ENCODE data around the gene RLN3. TPM values are rescaled to one million over a fixed set of nuclear protein-coding genes. Genes with fewer than 3 reads are reported as not detected.
"Not testable (repeated sequence)": the region's sequence is repeated elsewhere in the genome, so short reads cannot be mapped to it uniquely, and the experiment has no call there.

Gene RLN3
- total RNA-seq, 1 donor from 2014 or later, result not detected

DNA sequence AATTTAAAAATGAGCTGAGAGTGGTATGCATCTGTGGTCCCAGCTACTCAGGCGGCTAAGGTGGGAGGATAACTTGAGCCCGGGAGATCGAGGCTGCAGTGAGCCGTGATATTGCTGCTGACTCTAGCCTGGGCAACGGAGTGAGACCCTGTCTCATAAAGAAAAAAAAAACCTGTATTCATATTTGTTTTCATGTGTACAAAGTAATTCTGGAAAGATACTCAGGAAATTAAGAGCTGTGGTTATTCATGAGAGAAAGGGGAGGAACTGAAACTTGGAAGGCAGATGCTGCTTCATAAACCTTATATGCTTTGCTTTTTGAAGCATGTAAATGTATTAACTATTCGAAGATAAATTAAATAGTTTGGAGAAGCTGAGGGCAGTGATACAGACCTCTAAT, 8.8 kb upstream of the RLN3 start:
- DNase-seq (ENCODE audit: low spot score), result no peak

DNA sequence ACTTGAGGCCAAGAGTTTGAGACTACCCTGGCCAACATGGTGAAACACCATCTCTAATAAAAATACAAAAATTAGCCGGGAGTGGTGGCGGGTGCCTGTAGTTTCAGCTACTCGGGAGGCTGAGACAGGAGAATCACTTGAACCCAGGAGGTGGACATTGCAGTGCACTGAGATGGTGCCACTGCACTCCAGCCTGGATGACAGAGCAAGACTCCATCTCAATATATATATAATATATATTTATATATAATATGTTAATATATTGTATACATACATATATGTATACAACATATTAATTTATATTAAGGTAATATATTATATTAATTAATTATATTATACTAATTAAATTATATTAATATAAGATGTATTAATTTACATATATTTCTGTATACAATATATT, 8.2 kb upstream of the RLN3 start:
- DNase-seq (ENCODE audit: low spot score), result not testable (repeated sequence)

DNA sequence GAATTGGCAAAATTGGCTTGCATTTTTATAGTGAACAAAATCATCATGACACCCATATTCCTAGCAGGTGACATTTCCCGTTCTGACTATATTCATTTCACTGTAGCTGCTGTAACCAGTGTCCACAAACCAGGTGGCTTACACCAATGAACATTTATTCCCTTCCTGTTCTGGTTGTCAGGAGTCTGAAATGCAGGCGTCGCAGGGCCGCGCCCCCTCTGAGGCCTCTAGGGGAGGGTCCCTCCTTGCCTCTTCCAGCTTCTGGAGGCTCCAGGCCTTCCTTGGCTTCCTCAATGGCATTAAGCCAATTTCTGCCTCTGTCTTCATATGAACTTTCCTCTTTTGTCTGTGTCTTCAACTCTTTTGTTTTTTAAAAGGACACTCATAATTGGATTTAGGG, 6.5 kb upstream of the RLN3 start:
- no peak for DNase-seq (ENCODE audit: low spot score)

DNA sequence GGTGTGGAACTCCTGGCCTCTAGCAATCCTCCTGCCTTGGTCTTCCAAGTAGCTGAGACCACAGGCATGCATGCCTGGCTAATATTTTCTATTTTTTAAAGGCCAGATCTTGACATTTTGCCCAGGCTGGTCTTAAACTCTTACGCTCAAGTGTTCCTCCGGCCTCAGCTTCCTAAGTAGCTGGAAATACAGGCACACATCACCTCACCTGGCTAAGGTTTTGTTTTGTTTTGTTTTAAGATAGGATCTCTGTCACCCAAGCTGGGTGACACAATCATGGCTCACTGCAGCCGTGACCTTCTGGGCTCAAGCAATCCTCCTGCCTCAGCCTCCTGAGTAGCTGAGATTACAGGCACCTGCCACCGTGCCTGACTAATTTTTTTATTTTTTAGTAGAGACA, 5.5 kb upstream of the RLN3 start:
- DNase-seq (ENCODE audit: low spot score), result no peak

DNA sequence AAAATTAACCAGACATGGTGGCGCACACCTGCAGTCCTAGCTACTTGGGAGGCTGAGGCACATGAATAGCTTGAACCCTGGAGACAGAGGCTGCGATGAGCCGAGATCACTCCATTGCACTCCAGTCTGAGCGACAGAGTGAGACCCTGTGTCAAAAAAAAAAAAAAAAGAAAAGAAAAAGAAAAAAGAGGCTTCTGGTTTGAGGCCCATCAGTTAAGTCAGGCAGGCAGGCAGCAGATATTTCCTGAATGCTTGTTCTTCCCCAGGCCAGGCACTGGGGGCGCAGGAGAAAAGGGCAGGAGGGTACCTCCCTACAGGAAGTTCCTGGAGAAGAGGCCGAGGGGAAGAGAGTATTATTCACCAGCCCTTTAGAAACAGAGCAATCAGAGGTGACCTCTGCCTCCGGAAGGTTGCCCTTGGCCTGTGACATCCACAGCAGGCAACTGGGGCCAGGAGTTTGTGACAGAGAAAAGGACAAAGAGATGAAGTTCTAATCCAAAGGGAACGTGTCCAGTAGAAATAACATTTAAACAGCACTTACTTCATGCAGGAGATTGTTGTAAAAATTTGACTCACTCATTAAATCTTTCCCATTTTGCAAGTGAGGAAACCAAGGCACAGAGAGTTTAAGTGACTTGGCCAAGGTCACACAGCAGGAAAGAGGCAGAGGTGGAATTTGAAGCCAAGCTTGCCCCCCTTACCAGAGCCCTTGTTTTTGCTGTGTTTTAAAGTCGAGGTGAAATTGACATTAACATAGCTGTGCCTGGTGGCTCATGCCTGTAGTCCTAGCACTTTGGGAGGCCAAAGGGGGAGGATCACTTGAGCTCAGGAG, 4.3 kb upstream of the RLN3 start:
- DNase-seq (ENCODE audit: low spot score), result no peak

DNA sequence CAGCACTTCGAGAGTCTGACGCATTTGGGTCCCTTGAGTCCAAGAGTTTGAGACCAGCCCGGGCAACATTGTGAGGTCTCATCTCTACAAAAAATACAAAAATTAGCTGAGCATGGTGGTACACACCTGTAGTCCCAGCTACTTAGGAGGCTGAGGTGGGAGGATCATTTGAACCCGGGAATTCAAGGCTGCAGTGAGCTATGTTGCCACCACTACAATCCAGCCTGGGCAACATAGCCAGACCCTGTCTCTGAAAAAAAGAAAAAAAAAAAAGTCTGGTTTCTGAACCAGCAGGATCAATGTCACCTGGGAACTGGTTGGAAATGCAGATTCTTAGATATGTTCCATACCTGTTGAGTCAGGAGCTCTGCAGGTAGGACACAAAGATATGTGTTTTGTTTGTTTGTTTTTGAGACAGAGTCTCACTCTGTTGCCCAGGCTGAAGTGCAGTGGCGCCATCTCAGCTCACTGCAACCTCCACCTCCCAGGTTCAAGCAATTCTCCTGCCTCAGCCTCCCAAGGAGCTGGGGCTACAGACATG, 1.2 kb upstream of the RLN3 start:
- DNase-seq (ENCODE audit: low spot score), result not testable (repeated sequence)

DNA sequence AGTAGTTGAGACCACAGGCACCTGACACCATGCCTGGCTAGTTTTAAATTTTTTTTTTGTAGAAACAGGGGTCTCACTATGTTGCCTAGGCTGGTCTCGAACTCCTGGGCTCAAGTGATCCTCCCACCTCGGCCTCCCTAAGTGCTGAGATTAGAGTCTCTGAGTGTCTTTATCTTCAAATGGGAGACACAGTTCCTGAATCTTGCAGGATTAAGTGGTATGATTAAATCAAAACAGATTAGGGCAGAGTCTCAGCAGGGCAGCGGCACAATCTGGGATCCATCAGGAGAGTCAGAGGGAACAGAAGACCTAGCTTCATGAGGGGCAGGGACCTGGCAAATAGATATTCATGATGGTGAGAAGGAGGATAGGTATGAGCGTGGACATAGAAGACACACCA, 953 bp downstream of the RLN3 start:
- DNase-seq (ENCODE audit: low spot score), result no peak

DNA sequence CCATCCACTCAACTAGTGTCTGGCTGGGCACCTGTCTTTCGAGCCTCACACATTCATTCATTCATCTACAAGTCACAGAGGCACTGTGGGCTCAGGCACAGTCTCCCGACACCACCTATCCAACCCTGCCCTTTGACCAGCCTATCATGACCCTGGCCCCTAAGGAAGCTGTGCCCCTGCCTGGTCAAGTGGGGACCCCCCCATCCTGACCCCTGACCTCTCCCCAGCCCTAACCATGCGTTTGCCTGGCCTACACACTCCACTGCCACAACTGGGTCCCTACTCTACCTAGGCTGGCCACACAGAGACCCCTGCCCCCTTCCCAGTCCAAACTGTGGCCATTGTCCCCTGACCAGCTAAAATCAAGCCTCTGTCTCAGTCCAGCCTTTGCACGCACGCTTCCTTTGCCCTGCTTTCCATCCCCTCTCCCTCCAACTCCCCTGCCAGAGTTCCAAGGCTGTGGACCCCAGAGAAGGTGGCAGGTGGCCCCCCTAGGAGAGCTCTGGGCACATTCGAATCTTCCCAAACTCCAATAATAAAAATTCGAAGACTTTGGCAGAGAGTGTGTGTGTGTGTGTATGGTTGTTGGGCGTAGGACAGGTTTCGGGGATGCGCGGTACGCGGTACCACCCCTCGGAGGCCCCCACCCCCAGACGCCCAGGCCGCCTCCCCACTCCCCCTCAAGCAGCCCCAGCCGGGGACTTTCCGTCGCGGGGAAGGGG, 3.2 kb downstream of the RLN3 start:
- no peak for DNase-seq (ENCODE audit: low spot score)

DNA sequence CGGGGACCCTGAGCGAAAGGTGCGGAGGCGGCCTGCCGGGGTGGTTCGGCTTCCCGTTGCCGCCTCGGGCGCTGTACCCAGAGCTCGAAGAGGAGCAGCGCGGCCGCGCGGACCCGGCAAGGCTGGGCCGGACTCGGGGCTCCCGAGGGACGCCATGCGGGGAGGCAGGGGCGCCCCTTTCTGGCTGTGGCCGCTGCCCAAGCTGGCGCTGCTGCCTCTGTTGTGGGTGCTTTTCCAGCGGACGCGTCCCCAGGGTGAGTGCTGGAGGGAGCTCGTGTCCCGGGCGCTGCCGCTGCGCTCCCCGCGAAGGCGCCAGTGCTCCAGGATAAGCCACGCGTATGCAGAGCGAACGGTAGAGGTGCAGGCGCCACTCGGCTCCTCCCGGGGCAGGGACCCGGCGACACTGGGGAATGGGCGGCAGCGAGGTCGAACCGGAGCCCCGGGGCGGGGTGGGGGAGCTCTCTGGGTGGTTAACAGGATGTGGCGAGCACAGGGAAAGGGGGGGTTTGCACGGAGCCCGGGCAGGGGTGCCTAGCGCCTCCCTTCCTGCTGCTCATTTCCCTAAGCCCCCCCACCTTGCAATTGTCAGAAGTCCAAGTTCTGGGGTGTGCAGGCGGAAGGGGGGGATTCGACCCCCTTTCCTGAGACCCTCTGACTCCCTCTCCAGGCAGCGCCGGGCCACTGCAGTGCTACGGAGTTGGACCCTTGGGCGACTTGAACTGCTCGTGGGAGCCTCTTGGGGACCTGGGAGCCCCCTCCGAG, 4.0 kb downstream of the RLN3 start, which contains the start of gene IL27RA:
TSS of gene IL27RA (plus strand) at position 44 of the 762 bp plus-strand sequence. CDS start at position 155, 111 bp downstream.
- no peak for DNase-seq (ENCODE audit: low spot score)

DNA sequence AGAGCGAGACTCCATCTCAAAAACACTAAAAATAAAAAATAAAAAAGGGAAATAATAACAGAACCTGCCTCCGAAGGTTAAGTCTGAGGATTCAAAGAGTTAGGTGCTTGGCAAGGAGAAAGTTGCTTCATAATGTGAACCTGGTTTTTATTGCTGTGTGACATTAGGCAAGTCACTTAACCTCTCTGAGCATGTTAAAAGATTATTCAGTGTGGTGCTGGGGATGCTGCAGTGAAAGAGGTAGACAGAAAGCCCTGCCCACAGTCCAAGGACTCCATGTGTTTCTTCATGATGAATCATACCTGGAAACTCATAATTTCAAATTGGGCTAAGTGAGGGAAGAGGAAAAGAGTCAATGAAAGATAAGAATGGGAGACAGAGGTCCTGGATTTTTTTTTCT, 6.0 kb downstream of the RLN3 start:
- DNase-seq (ENCODE audit: low spot score), result no peak

DNA sequence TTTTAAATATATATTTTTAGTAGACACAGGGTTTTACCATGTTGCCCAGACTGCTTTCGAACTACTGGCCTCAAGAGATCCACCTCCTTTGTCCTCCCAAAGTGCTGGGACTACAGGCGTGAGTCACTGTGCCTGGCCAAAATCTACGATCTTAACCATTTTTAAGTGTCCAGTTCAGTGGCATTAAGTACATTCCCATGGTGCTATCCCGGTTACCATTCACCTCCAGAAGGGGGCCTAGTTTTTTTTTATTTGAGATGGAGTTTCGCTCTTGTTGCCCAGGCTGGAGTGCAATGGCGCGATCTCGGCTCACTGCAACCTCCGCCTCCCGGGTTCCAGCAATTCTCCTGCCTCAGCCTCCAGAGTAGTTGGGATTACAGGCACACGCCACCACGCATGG, 7.2 kb downstream of the RLN3 start:
- not testable (repeated sequence) for DNase-seq (ENCODE audit: low spot score)

DNA sequence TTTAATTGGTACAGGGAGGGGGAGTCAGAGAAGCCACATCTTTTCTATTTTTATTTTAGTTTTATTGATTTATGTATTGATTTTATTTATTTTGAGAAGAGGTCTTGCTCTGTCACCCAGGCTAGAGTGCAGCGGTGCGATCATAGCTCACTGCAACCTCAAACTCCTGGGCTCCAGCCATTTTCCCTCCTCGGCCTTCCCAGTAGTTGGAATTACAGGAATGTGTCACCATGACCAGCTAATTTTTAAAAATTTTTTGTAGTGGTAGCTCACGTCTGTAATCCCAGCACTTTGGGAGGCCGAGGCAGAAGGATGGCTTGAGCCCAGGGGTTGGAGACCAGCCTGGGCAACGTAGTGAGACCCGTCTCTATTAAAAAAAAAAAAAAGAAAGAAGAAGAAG, 7.8 kb downstream of the RLN3 start:
- DNase-seq (ENCODE audit: low spot score), result no peak

DNA sequence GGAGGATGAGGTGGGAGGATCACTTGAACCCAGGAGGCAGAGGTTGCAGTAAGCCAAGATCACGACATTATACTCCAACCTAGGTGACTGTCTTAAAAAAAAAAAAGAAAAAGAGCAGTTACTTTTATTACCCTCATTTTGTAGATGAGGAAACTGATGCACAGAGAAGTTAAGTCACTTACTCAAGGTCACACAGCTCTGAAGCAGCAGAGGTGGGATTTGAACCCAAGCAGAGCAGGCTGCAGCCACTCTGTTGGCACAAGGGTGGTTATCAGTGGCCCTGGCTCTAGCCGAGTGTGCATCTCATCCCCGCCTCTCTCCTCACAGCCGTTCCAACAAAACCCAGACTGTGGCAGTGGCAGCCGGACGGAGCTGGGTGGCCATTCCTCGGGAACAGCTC, 11.2 kb downstream of the RLN3 start:
- DNase-seq (ENCODE audit: low spot score), result no peak

DNA sequence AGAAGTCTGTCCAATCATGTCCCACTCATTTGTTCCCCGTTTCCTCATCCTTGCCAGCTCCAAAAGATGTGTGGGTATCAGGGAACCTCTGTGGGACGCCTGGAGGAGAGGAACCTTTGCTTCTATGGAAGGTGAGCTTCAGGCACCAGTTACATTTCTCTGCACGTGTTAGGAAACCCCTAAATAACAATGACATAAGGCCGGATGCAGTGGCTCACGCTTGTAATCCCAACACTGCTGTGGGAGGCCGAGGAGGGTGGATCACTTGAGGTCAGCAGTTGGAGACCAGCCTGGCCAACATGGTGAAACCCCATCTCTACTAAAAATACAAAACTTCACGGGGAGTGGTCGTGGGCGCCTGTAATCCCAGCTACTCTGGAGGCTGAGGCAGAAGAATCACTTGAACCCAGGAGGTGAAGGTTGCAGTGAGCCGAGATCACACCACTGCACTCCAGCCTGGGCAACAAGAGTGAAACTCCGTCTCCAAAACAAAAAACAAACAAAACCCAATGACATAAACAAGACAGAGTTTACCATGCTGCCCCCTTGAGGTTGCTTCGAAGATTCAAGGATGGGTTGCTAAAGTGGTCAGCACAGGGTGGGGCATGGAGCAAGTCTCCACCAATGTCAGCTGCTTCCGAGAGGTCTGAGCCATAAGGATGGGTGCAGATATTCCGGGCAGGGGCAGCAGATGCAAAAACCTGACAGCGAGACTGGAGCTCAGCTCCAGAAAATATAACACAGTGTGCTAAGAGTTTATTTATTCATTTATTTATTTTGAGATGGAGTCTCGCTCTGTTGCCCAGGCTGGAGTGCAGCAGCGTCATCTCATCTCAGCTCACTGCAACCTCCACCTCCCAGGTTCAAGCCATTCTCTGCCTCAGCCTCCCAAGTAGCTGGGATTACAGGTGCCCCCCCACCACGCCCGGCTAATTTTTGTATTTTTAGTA, 15.0 kb downstream of the RLN3 start:
- not testable (repeated sequence) for DNase-seq (ENCODE audit: low spot score)

DNA sequence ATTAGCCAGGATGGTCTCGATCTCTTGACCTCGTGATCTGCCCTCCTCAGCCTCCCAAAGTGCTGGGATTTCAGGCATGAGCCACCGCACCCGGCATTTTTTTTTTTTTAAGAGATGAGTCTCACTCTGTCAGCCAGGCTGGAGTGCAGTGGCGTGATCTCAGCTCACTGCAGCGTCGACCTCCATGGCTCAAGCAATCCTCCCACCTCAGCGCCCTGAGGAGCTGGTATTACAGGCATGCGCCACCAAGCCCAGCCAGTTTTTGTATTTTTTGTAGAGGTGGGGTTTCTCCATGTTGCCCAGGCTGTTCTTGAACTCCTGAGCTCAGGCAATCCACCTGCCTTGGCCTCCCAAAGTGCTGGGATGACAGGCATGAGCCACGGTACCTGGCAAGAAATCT, 19.9 kb downstream of the RLN3 start:
- DNase-seq (ENCODE audit: low spot score), result not testable (repeated sequence)

DNA sequence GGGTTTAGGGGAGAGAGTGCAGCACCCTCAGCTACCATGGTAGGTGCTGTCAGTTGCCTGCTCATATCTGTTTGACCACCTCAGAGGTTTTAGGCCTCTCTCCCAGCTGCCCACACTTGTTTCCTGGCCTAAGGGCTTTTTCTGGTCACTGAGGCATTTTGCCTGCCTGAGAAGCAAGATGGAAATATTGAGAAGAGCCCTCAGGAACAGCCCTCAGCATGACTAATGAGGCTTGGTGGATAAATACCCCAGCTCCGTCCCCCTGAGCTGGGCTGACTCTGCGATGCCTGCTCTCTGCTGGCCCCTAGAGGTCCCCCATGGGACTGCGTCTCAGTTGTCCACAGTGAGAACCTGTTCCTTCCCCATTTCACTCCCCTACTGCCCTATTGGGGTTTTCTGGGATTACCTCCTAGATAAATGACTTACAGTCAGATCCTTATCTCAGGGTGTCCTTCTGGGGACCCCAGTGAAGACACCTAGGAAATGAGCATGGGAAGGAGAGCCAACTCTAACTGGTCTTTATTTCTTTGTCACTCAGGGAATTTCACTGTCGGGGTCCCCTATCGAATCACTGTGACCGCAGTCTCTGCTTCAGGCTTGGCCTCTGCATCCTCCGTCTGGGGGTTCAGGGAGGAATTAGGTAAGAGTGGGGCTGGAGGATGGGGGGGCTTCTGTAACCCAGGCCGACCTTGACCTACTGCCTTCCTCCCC, 20.6 kb downstream of the RLN3 start:
- no peak for DNase-seq (ENCODE audit: low spot score)

DNA sequence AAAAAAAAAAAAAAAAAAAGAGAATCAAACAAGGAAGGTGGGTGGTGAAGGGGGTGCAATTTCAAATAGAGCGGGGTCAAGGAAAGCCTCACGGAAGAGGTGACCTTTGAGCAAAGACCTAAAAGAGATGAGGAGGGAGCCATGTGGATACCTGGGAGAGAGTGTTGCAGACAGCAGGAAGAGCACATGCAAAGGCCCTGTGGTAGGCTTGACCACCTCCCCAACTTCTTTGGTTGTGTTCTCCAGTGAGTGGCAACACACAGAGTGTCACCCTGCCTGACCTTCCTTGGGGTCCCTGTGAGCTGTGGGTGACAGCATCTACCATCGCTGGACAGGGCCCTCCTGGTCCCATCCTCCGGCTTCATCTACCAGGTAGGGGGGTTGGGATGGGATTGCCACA, 22.6 kb downstream of the RLN3 start:
- no peak for DNase-seq (ENCODE audit: low spot score)

DNA sequence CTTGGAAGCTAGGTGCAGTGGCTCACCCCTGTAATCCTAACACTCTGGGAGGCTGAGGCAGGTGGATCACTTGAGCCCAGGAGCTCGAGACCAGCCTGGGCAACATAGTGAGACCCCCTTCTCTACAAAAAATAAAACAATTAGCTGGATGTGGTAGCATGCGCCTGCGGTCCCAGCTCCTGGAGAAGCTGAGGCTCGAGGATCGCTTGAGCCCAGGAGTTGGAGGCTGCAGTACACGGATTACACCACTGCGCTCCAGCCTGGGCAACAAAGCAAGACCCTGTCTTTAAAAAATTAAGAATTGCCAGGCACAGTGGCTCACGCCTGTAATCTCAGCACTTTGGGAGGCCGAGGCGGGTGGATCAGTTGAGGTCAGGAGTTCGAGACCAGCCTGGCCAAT, 23.0 kb downstream of the RLN3 start:
- not testable (repeated sequence) for DNase-seq (ENCODE audit: low spot score)

DNA sequence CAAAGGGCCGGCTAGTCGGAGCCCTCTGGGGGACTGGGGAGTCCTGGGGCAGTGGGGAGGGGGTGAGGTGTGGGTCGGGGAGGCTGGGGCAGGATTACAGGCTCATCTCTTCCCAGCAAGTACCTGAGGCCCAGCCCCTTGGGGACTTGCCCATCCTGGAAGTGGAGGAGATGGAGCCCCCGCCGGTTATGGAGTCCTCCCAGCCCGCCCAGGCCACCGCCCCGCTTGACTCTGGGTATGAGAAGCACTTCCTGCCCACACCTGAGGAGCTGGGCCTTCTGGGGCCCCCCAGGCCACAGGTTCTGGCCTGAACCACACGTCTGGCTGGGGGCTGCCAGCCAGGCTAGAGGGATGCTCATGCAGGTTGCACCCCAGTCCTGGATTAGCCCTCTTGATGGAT, 24.0 kb downstream of the RLN3 start:
- DNase-seq (ENCODE audit: low spot score), result no peak

DNA sequence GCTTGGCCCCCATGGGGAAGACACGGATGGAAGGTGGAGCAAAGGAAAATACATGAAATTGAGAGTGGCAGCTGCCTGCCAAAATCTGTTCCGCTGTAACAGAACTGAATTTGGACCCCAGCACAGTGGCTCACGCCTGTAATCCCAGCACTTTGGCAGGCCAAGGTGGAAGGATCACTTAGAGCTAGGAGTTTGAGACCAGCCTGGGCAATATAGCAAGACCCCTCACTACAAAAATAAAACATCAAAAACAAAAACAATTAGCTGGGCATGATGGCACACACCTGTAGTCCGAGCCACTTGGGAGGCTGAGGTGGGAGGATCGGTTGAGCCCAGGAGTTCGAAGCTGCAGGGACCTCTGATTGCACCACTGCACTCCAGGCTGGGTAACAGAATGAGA, 24.5 kb downstream of the RLN3 start:
- no peak for DNase-seq (ENCODE audit: low spot score)
